Mesothelial cell of epicardium (in vitro differentiated cells): ENCODE measurements around the gene DAGLB. TPM values are rescaled to one million over a fixed set of nuclear protein-coding genes. Genes with fewer than 3 reads are reported as not detected.

Experiments used
- DNase-seq, 2 experiments: peaks; one replicate each; pipeline ENCODE4 v3.0.0; 2021; ENCODE audit warnings: low spot score in 2 of 2; ENCODE audit not compliant: unreplicated experiment in 2 of 2
- H3K27ac Mint-ChIP-seq: 2 replicates; pipeline ENCODE4 v1.8.0; 2021; ENCODE audit warnings: mixed read lengths
- H3K27me3 Mint-ChIP-seq: 2 replicates; pipeline ENCODE4 v1.8.0; 2021; ENCODE audit warnings: low read depth, mixed read lengths
- H3K36me3 Mint-ChIP-seq: 2 replicates; pipeline ENCODE4 v1.8.0; 2021; ENCODE audit warnings: mixed read lengths
- H3K4me1 Mint-ChIP-seq: 2 replicates; pipeline ENCODE4 v1.8.0; 2021; ENCODE audit warnings: mixed read lengths
- H3K4me3 Mint-ChIP-seq: 2 replicates; pipeline ENCODE4 v1.8.0; 2021; ENCODE audit warnings: mild to moderate bottlenecking, moderate library complexity, mixed read lengths
- H3K9me3 Mint-ChIP-seq: 2 replicates; pipeline ENCODE4 v1.8.0; 2021; ENCODE audit warnings: mixed read lengths
- CTCF ChIP-seq: fragments of 200-600 bp; sonication (generic); IDR thresholded peaks from one replicate; pipeline ENCODE4 v1.5.0; 2021; ENCODE audit warnings: antibody characterized with exemption; ENCODE audit not compliant: unreplicated experiment
- total RNA-seq: library from RNA; stranded (reverse); gene quantifications from 3 replicates; pipeline ENCODE4 v1.2.1, GENCODE V29; 2021

DAGLB gene
- total RNA-seq, 1 donor from 2014 or later, result 24.1 TPM

- no peak for TF ChIP-seq CTCF
- H3K9me3 Mint-ChIP-seq, result no peaks in the 10 kb centered on the region
- H3K36me3 Mint-ChIP-seq, result no peaks in the 10 kb centered on the region
- H3K27ac Mint-ChIP-seq, result no peak overlapping the region
- DNase-seq, result no peak
- no peaks in the 10 kb centered on the region for H3K4me1 Mint-ChIP-seq
- H3K4me3 Mint-ChIP-seq, result no peak overlapping the region
- H3K27me3 Mint-ChIP-seq, result no peaks in the 10 kb centered on the region
These were observed 88.0 kb downstream of the DAGLB start for GRCh38 chr7:6359734-6360133.

Other genes starting within 250 kb of the DAGLB start
- 28.3 to 29.9 TPM (median 29.2 TPM) in 3 replicates for gene CYTH3, start 175.3 kb downstream of the DAGLB start, total RNA-seq
- 21.6 to 30.4 TPM (median 21.7 TPM) in 3 replicates for gene FAM220A, start 99.0 kb downstream of the DAGLB start, total RNA-seq
- gene RAC1, start 73.4 kb downstream of the DAGLB start, total RNA-seq, result 213 to 221 TPM (median 214 TPM) in 3 replicates
- 125 to 145 TPM (median 144 TPM) in 3 replicates for gene KDELR2, start 36.2 kb upstream of the DAGLB start, total RNA-seq
- gene GRID2IP, start 103.5 kb upstream of the DAGLB start, total RNA-seq, result 1.4 to 1.5 TPM (median 1.5 TPM) in 3 replicates
- 66.9 to 75.3 TPM (median 67.9 TPM) in 3 replicates for gene ZDHHC4, start 129.5 kb upstream of the DAGLB start, total RNA-seq
- 44.1 to 44.5 TPM (median 44.4 TPM) in 3 replicates for gene INTS15, start 142.1 kb upstream of the DAGLB start, total RNA-seq
- 22.7 to 23.5 TPM (median 22.9 TPM) in 3 replicates for gene ZNF853, start 167.7 kb upstream of the DAGLB start, total RNA-seq
- gene ZNF316, start 189.4 kb upstream of the DAGLB start, total RNA-seq, result 55.9 to 58.5 TPM (median 57.9 TPM) in 3 replicates